Osteoblast (primary cell): ENCODE results near the gene KLHDC3. TPM values are rescaled to one million over a fixed set of nuclear protein-coding genes. Genes with fewer than 3 reads are reported as not detected.

Experiments used
- DNase-seq: peaks from one replicate; pipeline ENCODE4 v3.0.0; 2011; ENCODE audit warnings: low spot score, mixed read lengths; ENCODE audit not compliant: insufficient read length; ENCODE audit errors: missing footprints
- H2AFZ ChIP-seq: 2 replicates; pipeline ENCODE4 v1.6.0; 2011; ENCODE audit warnings: mild to moderate bottlenecking, low read length
- H3K27ac ChIP-seq: 2 replicates; pipeline ENCODE4 v1.5.1; 2011; ENCODE audit warnings: mild to moderate bottlenecking, low read depth, low read length, moderate library complexity
- H3K27me3 ChIP-seq: 2 replicates; pipeline ENCODE4 v1.6.0; 2012; ENCODE audit warnings: mild to moderate bottlenecking, control low read depth, inconsistent platforms, low read length, moderate library complexity; ENCODE audit not compliant: insufficient read depth
- H3K36me3 ChIP-seq: 2 replicates; pipeline ENCODE4 v1.5.1; 2011; ENCODE audit warnings: mild to moderate bottlenecking, low read length, control low read depth, moderate library complexity; ENCODE audit not compliant: insufficient read depth
- H3K4me1 ChIP-seq: 2 replicates; pipeline ENCODE4 v1.5.1; 2011; ENCODE audit warnings: mild to moderate bottlenecking, low read length, control low read depth, moderate library complexity; ENCODE audit not compliant: insufficient read depth
- H3K4me2 ChIP-seq: 2 replicates; pipeline ENCODE4 v1.6.0; 2011; ENCODE audit warnings: mild to moderate bottlenecking, low read length; ENCODE audit not compliant: insufficient read depth
- H3K4me3 ChIP-seq: fragments of 200-600 bp; sonication (generic); 3 replicates; pipeline ENCODE4 v1.5.1; 2012; ENCODE audit warnings: mild to moderate bottlenecking, low read length, inconsistent platforms; ENCODE audit not compliant: insufficient read depth
- H3K79me2 ChIP-seq: 2 replicates; pipeline ENCODE4 v1.6.0; 2012; ENCODE audit warnings: mild to moderate bottlenecking, low read length, control low read depth, inconsistent platforms; ENCODE audit not compliant: insufficient read depth
- H3K9me3 ChIP-seq: 2 replicates; pipeline ENCODE4 v1.5.1; 2011; ENCODE audit warnings: low read depth, low read length, control low read depth
- H4K20me1 ChIP-seq: 2 replicates; pipeline ENCODE4 v1.6.0; 2012; ENCODE audit warnings: mild to moderate bottlenecking, low read length, control low read depth; ENCODE audit not compliant: insufficient read depth
- total RNA-seq: library from RNA; depleted of rRNA; stranded (reverse); fragments of >200 nt; gene quantifications from 2 replicates; pipeline ENCODE4 v1.2.3, GENCODE V29; 2012
- TF ChIP-seq, protein P1 (sequence below): IDR thresholded peaks from 2 replicates; pipeline ENCODE4 v1.5.1; 2011; ENCODE audit warnings: mild to moderate bottlenecking, low read depth, low read length, moderate library complexity; ENCODE audit errors: extremely low read depth

Gene KLHDC3
- total RNA-seq, 1 donor, result 122 TPM

DNA sequence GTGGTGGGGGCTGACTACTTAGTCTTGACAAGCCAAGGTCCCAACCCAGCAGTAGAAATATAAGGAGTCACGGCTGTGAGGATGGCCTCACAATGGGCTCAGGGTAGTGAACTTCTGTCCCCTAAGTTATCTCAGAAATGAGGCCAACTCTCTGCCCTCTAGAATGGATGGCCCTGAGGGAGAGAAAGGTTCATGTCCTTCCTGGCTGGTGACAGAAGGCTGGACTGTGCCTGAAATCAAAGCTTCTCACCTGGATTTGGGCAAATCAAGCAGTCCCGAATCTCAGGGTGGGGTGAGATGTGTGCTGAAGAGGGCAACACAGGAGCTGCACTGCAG lies 20.1 kb downstream of the KLHDC3 start:
- TF ChIP-seq, protein P1, sequence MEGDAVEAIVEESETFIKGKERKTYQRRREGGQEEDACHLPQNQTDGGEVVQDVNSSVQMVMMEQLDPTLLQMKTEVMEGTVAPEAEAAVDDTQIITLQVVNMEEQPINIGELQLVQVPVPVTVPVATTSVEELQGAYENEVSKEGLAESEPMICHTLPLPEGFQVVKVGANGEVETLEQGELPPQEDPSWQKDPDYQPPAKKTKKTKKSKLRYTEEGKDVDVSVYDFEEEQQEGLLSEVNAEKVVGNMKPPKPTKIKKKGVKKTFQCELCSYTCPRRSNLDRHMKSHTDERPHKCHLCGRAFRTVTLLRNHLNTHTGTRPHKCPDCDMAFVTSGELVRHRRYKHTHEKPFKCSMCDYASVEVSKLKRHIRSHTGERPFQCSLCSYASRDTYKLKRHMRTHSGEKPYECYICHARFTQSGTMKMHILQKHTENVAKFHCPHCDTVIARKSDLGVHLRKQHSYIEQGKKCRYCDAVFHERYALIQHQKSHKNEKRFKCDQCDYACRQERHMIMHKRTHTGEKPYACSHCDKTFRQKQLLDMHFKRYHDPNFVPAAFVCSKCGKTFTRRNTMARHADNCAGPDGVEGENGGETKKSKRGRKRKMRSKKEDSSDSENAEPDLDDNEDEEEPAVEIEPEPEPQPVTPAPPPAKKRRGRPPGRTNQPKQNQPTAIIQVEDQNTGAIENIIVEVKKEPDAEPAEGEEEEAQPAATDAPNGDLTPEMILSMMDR, result no peak
- Histone ChIP-seq H3K4me2 (no peak overlapping the region), H2AFZ (no peak overlapping the region), H3K4me3 (no peak overlapping the region), H3K9me3 (no peaks in the 10 kb centered on the region), H3K36me3 (peaks cover 68% of the 10 kb centered on the region), H3K27ac (no peak overlapping the region), H3K79me2 (no peaks in the 10 kb centered on the region), H3K27me3 (no peaks in the 10 kb centered on the region), H3K4me1 (no peaks in the 10 kb centered on the region), H4K20me1 (peaks cover 2% of the 10 kb centered on the region)
- DNase-seq, result peak; percentile 72

DNA sequence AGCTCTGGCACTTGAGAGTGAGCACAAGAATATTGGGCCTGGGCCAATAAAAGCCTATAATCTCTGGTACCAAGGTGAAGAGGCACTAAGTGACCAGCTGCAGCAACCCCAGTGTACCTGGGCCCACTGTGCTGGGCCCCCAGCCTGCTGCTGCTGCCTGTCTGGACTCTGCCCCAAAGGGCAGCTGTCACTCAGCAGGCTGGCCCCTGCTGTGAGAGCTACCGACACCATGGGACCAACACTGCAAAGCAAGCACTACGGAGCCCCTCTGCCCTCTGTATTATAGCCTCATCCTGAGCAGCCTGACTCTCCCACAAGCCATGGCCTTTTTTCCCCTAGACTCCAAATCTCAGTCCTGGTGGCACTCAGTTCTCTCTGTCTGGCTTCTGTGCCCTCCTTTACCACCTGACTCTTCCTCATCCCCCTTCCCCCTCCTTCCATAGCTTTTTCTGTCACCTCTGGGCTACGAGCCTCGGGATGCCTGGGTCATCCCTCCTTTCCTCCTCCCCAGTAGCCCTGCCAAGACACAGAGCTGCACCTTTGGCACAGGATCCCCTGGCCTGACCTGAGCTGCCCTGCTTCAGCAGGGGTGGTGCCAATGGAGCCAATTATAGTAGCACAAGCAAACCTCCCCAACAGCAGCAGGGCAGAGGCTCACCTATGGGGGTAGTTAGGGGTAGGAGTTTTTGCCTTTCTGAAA lies 21.6 kb downstream of the KLHDC3 start:
- Histone ChIP-seq H3K4me1 (no peaks in the 10 kb centered on the region), H3K79me2 (no peaks in the 10 kb centered on the region), H3K9me3 (no peaks in the 10 kb centered on the region), H3K27ac (no peak overlapping the region), H3K27me3 (no peaks in the 10 kb centered on the region), H4K20me1 (no peaks in the 10 kb centered on the region), H3K4me2 (no peak overlapping the region), H3K36me3 (peaks cover 68% of the 10 kb centered on the region), H2AFZ (no peak overlapping the region), H3K4me3 (no peak overlapping the region)
- TF ChIP-seq, protein P1, result no peak
- peak; percentile 54 for DNase-seq

DNA sequence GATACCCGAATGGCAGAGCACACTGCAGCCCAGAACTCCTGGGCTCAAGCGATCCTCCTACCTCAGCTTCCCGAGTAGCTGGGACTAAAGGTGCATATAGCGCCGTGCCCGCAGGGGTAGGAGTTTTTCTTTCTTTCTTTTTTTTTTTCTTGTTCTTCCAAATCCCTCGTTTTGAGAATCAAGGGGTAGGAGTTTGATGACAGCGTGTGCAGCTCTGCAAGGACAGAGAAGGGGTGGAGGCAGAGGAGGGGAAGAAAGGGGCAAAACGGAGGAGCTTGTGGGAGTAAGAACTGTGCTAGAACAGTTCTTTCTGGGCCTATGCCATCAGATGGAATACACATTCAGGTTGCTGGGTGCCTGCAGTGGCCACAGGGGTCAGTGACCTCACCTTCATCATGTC lies 22.7 kb downstream of the KLHDC3 start:
- TF ChIP-seq, protein P1, result no peak
- no peaks in the 10 kb centered on the region for H3K9me3 ChIP-seq
- no peaks in the 10 kb centered on the region for H3K79me2 ChIP-seq
- H4K20me1 ChIP-seq, result no peaks in the 10 kb centered on the region
- H3K27ac ChIP-seq, result no peak overlapping the region
- no peaks in the 10 kb centered on the region for H3K27me3 ChIP-seq
- no peak for DNase-seq
- no peaks in the 10 kb centered on the region for H3K4me1 ChIP-seq
- H2AFZ ChIP-seq, result no peak overlapping the region
- H3K36me3 ChIP-seq, result peaks cover 71% of the 10 kb centered on the region
- no peak overlapping the region for H3K4me3 ChIP-seq
- H3K4me2 ChIP-seq, result no peak overlapping the region

DNA sequence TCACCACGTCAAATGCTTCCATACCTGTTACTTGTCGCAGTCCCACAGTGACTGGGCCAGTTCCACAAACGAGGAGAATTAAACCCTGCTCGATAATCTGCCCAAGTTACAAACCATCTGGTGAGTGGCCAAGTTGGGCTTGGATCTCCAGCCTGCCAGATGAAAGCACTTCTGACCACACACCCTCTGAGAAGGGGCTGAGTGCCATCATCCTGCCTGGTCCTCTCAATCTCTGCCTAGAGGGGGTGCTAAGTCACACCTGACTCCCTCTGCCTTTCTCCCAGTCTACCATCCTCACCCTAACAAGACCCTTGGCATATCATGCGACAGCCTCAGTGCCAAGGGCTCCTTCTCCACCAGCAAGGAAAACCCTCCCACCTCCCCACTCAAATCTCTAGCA lies 23.1 kb downstream of the KLHDC3 start:
- Histone ChIP-seq H3K27ac (no peak overlapping the region), H3K4me2 (no peak overlapping the region), H3K9me3 (no peaks in the 10 kb centered on the region), H3K79me2 (no peaks in the 10 kb centered on the region), H3K27me3 (no peaks in the 10 kb centered on the region), H3K4me1 (no peaks in the 10 kb centered on the region), H4K20me1 (no peaks in the 10 kb centered on the region), H3K4me3 (no peak overlapping the region), H2AFZ (no peak overlapping the region), H3K36me3 (peaks cover 66% of the 10 kb centered on the region)
- DNase-seq, result peak; percentile 70
- TF ChIP-seq, protein P1, result no peak
